Endothelial cell of umbilical vein (primary cell): ENCODE data around the gene PDE1A. TPM values are rescaled to one million over a fixed set of nuclear protein-coding genes. Genes with fewer than 3 reads are reported as not detected.

Experiments used
- BruUV-seq: library from RNA; stranded (reverse); fragments of 400-500 nt; replicated peaks from 2 replicates; lab custom pipeline; 2021; lab: Mats Ljungman, UMichigan
- CTCF ChIA-PET: fragments of 300-600, 350-600 bp; sonication (Branson Sonifier 250); formaldehyde crosslinking; loops from one replicate; lab custom pipeline; 2021; ENCODE audit warnings: antibody characterized with exemption, inconsistent platforms; lab: Charles Lee
- POLR2A ChIA-PET: fragments of 300-600, 350-600 bp; sonication (Branson Sonifier 250); formaldehyde crosslinking; loops from one replicate; lab custom pipeline; 2021; ENCODE audit warnings: antibody characterized with exemption, inconsistent platforms; lab: Charles Lee
- DNase-seq: peaks from one replicate; pipeline ENCODE4 v3.0.0-alpha.2; 2011; ENCODE audit warnings: low read depth, low spot score
- FAIRE-seq: peaks from 2 replicates; lab custom pipeline; 2011; peaks lifted over from hg19 to GRCh38; lab: Jason Lieb, UNC
- H2AFZ ChIP-seq: 2 replicates; pipeline ENCODE4 v1.6.0; 2012; ENCODE audit warnings: low read depth, low read length, control low read depth, inconsistent platforms
- H3K27ac ChIP-seq: 2 replicates; pipeline ENCODE4 v1.5.1; 2011; ENCODE audit warnings: low read depth, mild to moderate bottlenecking, control low read depth, low read length, moderate library complexity; ENCODE audit not compliant: insufficient read depth
- H3K27me3 ChIP-seq, 2 experiments: 2 replicates each; pipeline versions ENCODE4 v1.6.0 to v1.6.1; 2011; ENCODE audit warnings: low read length in 2 of 2, mixed read lengths in 1 of 2; ENCODE audit not compliant: control insufficient read depth in 2 of 2, insufficient read depth in 2 of 2
- H3K36me3 ChIP-seq, 2 experiments: 2 replicates in 1 of 2; 3 replicates in 1 of 2; pipeline ENCODE4 v1.5.1; 2011; ENCODE audit warnings: low read length in 2 of 2, mild to moderate bottlenecking in 1 of 2, moderate library complexity in 1 of 2; ENCODE audit not compliant: control insufficient read depth in 2 of 2, insufficient read depth in 2 of 2; ENCODE audit errors: extremely low read depth in 1 of 2
- H3K4me1 ChIP-seq: 3 replicates; pipeline ENCODE4 v1.5.1; 2011; ENCODE audit warnings: mild to moderate bottlenecking, low read length; ENCODE audit not compliant: control insufficient read depth, insufficient read depth; ENCODE audit errors: extremely low read depth
- H3K4me2 ChIP-seq: 2 replicates; pipeline ENCODE4 v1.6.1; 2011; ENCODE audit warnings: low read length, control low read depth, mixed read lengths; ENCODE audit not compliant: insufficient read depth
- H3K4me3 ChIP-seq, 3 experiments: fragments of 200-600 bp in 1 of 3; sonication (generic), shearing (Covaris generic) in 1 of 3; replicated peaks in 1 of 3; 2 replicates each; pipeline ENCODE4 v1.5.1; 2011 to 2016; ENCODE audit warnings: control low read depth in 3 of 3, low read length in 3 of 3, mild to moderate bottlenecking in 2 of 3, inconsistent platforms in 1 of 3, low read depth in 1 of 3, moderate library complexity in 1 of 3; ENCODE audit not compliant: insufficient read depth in 1 of 3
- H3K79me2 ChIP-seq: 2 replicates; pipeline ENCODE4 v1.6.0; 2012; ENCODE audit warnings: low read length, inconsistent platforms; ENCODE audit not compliant: control insufficient read depth, insufficient read depth
- H3K9ac ChIP-seq: replicated peaks from 2 replicates; pipeline ENCODE3; 2011; ENCODE audit warnings: low read length, control low read depth; ENCODE audit not compliant: insufficient read depth; ENCODE audit errors: extremely low read depth
- H3K9me1 ChIP-seq: replicated peaks from 3 replicates; pipeline ENCODE4 v1.6.0; 2011; ENCODE audit warnings: mild to moderate bottlenecking, low read length; ENCODE audit not compliant: control insufficient read depth, insufficient read depth; ENCODE audit errors: extremely low read depth
- H3K9me3 ChIP-seq: replicated peaks from 2 replicates; pipeline ENCODE4 v1.5.1; 2012; ENCODE audit warnings: low read length, inconsistent platforms; ENCODE audit not compliant: control insufficient read depth, insufficient read depth
- H4K20me1 ChIP-seq: replicated peaks from 2 replicates; pipeline ENCODE3; 2011; ENCODE audit warnings: mild to moderate bottlenecking, low read length; ENCODE audit not compliant: control insufficient read depth, insufficient read depth; ENCODE audit errors: extremely low read depth
- EZH2 ChIP-seq: IDR thresholded peaks from 2 replicates; pipeline ENCODE4 v1.6.1; 2012; ENCODE audit warnings: borderline replicate concordance, low read depth, mild to moderate bottlenecking, moderate library complexity, low read length, inconsistent platforms; ENCODE audit not compliant: severe bottlenecking
- FOS ChIP-seq: IDR thresholded peaks from 2 replicates; pipeline ENCODE4 v1.6.1; 2011; ENCODE audit warnings: mild to moderate bottlenecking, low read length, moderate library complexity, borderline replicate concordance; ENCODE audit not compliant: insufficient read depth
- GATA2 ChIP-seq: IDR thresholded peaks from 2 replicates; pipeline ENCODE4 v1.7.0; 2011; ENCODE audit warnings: low read depth, mild to moderate bottlenecking, moderate library complexity, mixed read lengths, low read length; ENCODE audit not compliant: insufficient read length, insufficient read depth
- JUN ChIP-seq: IDR thresholded peaks from 2 replicates; pipeline ENCODE4 v1.6.1; 2011; ENCODE audit warnings: borderline replicate concordance, low read depth; ENCODE audit not compliant: insufficient read length, insufficient read depth
- MYC ChIP-seq: IDR thresholded peaks from one replicate; pipeline ENCODE4 v1.6.1; 2011; ENCODE audit warnings: mild to moderate bottlenecking, low read depth, low read length
- POLR2A ChIP-seq: IDR thresholded peaks from 2 replicates; pipeline ENCODE4 v1.6.1; 2012; ENCODE audit warnings: low read depth, mild to moderate bottlenecking, control low read depth, low read length
- POLR2AphosphoS5 ChIP-seq: IDR thresholded peaks from 2 replicates; pipeline ENCODE4 v1.6.1; 2012; ENCODE audit warnings: low read depth, mild to moderate bottlenecking, control low read depth, low read length, moderate library complexity; ENCODE audit not compliant: insufficient read depth
- dilution Hi-C: fragments of 300-500 bp; cut with MboI; formaldehyde crosslinking; loops from one replicate; pipeline ENCODE4 v1.15.0; 2019; ENCODE audit warnings: low sequenced_read_pairs; ENCODE audit not compliant: extremely low pct_ligation_motif_present
- intact Hi-C: fragments of 100-400 bp; cut with micrococcal nuclease; formaldehyde crosslinking; loops from one replicate; pipeline ENCODE4 v1.10.0; 2022
- polyA plus RNA-seq, 4 experiments: library from polyadenylated mRNA; depleted of rRNA in 3 of 4; stranded (reverse) in 3 of 4; unstranded in 1 of 4; fragments of >200 nt; gene quantifications; 2 replicates each; pipeline versions ENCODE4 v1.2.1 to v1.2.3, GENCODE V29; 2011 to 2012; ENCODE audit warnings: missing spikeins in 1 of 4
- total RNA-seq: library from RNA; stranded (reverse); gene quantifications from 2 replicates; pipeline ENCODE4 v1.2.3, GENCODE V29; 2021
- TF ChIP-seq, protein P1 (sequence below): IDR thresholded peaks from 2 replicates; pipeline ENCODE4 v1.6.1; 2011; ENCODE audit not compliant: insufficient read depth, insufficient read length
- TF ChIP-seq, protein P2 (sequence below), 2 donors: IDR thresholded peaks; 1 replicate in 1 of 2; 2 replicates in 1 of 2; pipeline ENCODE4 v1.5.1; 2011; ENCODE audit warnings: low read length in 2 of 2, mild to moderate bottlenecking in 2 of 2, moderate library complexity in 2 of 2, control low read depth in 1 of 2, inconsistent platforms in 1 of 2, low read depth in 1 of 2; ENCODE audit not compliant: insufficient read depth in 1 of 2; ENCODE audit errors: extremely low read depth in 1 of 2

Gene PDE1A
- total and polyA plus RNA-seq, 2 donors (not counting 3 experiments of a cell fraction or from before 2014, with no cell fraction given), result 0.43 to 0.49 TPM

- Histone ChIP-seq H3K4me1 (no peaks in the 10 kb centered on the region), H3K27me3 (no peaks in the 10 kb centered on the region), H3K79me2 (no peaks in the 10 kb centered on the region), H3K27ac (no peak overlapping the region), H3K9ac (no peak overlapping the region), H4K20me1 (no peaks in the 10 kb centered on the region), H3K9me1 (no peaks in the 10 kb centered on the region), H3K36me3 (no peaks in the 10 kb centered on the region), H3K9me3 (no peaks in the 10 kb centered on the region), H3K4me3 (no peak overlapping the region), H3K4me2 (no peak overlapping the region), H2AFZ (no peak overlapping the region)
- no TSS peak for BruUV-seq
- FAIRE-seq (no peak), DNase-seq (no peak)
- dilution Hi-C loops (no loop called here), intact Hi-C loops (no loop called here)
- POLR2A ChIA-PET, result no interaction called here
- TF ChIP-seq, protein P1, sequence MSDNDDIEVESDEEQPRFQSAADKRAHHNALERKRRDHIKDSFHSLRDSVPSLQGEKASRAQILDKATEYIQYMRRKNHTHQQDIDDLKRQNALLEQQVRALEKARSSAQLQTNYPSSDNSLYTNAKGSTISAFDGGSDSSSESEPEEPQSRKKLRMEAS, result no peak
- TF ChIP-seq JUN (no peak), MYC (no peak), POLR2A (no peak), POLR2AphosphoS5 (no peak), FOS (no peak), GATA2 (no peak), EZH2 (no peak)
- TF ChIP-seq, protein P2, sequence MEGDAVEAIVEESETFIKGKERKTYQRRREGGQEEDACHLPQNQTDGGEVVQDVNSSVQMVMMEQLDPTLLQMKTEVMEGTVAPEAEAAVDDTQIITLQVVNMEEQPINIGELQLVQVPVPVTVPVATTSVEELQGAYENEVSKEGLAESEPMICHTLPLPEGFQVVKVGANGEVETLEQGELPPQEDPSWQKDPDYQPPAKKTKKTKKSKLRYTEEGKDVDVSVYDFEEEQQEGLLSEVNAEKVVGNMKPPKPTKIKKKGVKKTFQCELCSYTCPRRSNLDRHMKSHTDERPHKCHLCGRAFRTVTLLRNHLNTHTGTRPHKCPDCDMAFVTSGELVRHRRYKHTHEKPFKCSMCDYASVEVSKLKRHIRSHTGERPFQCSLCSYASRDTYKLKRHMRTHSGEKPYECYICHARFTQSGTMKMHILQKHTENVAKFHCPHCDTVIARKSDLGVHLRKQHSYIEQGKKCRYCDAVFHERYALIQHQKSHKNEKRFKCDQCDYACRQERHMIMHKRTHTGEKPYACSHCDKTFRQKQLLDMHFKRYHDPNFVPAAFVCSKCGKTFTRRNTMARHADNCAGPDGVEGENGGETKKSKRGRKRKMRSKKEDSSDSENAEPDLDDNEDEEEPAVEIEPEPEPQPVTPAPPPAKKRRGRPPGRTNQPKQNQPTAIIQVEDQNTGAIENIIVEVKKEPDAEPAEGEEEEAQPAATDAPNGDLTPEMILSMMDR (IDR thresholded peaks at IDR 0.05; ENCODE audit: extremely low read depth in 1 of 2, insufficient read depth in 1 of 2, low read depth in 1 of 2, low read length in 2 of 2), result no peak
- CTCF ChIA-PET, result no interaction called here
These were observed 36.9 kb upstream of the PDE1A start for GRCh38 chr2:182463760-182464159.
